SK-N-MC (cell line): ENCODE results near the gene MAML3.

ENCODE experiments used
- EZH2 ChIP-seq: fragments of 200-600 bp; sonication (generic); IDR thresholded peaks from one replicate; pipeline ENCODE4 v1.6.1; 2017; ENCODE audit warnings: antibody characterized with exemption
- FOXP2 ChIP-seq: optimal IDR thresholded peaks from 2 replicates; pipeline ENCODE3; 2011; ENCODE audit warnings: mild to moderate bottlenecking, moderate library complexity; ENCODE audit not compliant: insufficient read depth; ENCODE audit errors: extremely low read length, control extremely low read depth
- POLR2AphosphoS5 ChIP-seq: IDR thresholded peaks from 2 replicates; pipeline ENCODE4 v1.6.1; 2012; ENCODE audit warnings: mild to moderate bottlenecking, low read depth, low read length, borderline replicate concordance

- TF ChIP-seq EZH2 (no peak), POLR2AphosphoS5 (no peak), FOXP2 (no peak)
Observed at GRCh38 chr4:140157341-140157740, 3.4 kb upstream of the MAML3 start.
